Dedifferentiated amniotic fluid mesenchymal stem cell (primary cell): ENCODE measurements around the gene GTF2A1.
"Not testable (repeated sequence)": the region's sequence is repeated elsewhere in the genome, so short reads cannot be mapped to it uniquely, and the experiment has no call there.

Experiments used
- DNase-seq: peaks from one replicate; pipeline ENCODE4 v3.0.0-alpha.2; 2016; ENCODE audit errors: extremely low spot score

The GTF2A1 gene

GRCh38 chr14:81220830-81221578 lies at the start of gene GTF2A1:
Gene GTF2A1, minus strand, starts transcription at chr14:81220959. Its CDS starts 441 bp downstream, at chr14:81220518.
- DNase-seq = peak; percentile 95

GRCh38 chr14:81269979-81270375 lies 49.2 kb upstream of the GTF2A1 start:
- no peak for DNase-seq

- peak; percentile 85 for DNase-seq
Measured at GRCh38 chr14:81269100-81269978, 48.6 kb upstream of the GTF2A1 start.

- DNase-seq = no peak
Measured at GRCh38 chr14:81268016-81268416, 47.3 kb upstream of the GTF2A1 start.

GRCh38 chr14:81265636-81266169 lies 44.9 kb upstream of the GTF2A1 start:
- no peak for DNase-seq

GRCh38 chr14:81264671-81265070 lies 43.9 kb upstream of the GTF2A1 start:
- DNase-seq = no peak

- DNase-seq = no peak
Measured at GRCh38 chr14:81263777-81264410, 43.1 kb upstream of the GTF2A1 start.

GRCh38 chr14:81261176-81261575 lies 40.4 kb upstream of the GTF2A1 start:
- DNase-seq = no peak

GRCh38 chr14:81260732-81261131 lies 40.0 kb upstream of the GTF2A1 start:
- DNase-seq = no peak

- DNase-seq = no peak
Measured at GRCh38 chr14:81256289-81256960, 35.7 kb upstream of the GTF2A1 start.

GRCh38 chr14:81252278-81252677 lies 31.5 kb upstream of the GTF2A1 start:
- no peak for DNase-seq

GRCh38 chr14:81247271-81247766 lies 26.6 kb upstream of the GTF2A1 start:
- no peak for DNase-seq

GRCh38 chr14:81246461-81247270 lies 25.9 kb upstream of the GTF2A1 start:
- DNase-seq = peak; percentile 60

GRCh38 chr14:81245771-81246170 lies 25.0 kb upstream of the GTF2A1 start:
- peak; percentile 25 for DNase-seq

- not testable (repeated sequence) for DNase-seq
Measured at GRCh38 chr14:81244431-81244830, 23.7 kb upstream of the GTF2A1 start.

GRCh38 chr14:81243499-81243898 lies 22.7 kb upstream of the GTF2A1 start:
- DNase-seq = no peak

GRCh38 chr14:81236849-81237248 lies 16.1 kb upstream of the GTF2A1 start:
- DNase-seq = not testable (repeated sequence)

- no peak for DNase-seq
Measured at GRCh38 chr14:81236138-81236537, 15.4 kb upstream of the GTF2A1 start.

- DNase-seq = no peak
Measured at GRCh38 chr14:81235096-81235495, 14.3 kb upstream of the GTF2A1 start.

- DNase-seq = no peak
Measured at GRCh38 chr14:81234278-81234677, 13.5 kb upstream of the GTF2A1 start.
